Smooth muscle cell (in vitro differentiated cells): ENCODE results near the gene MT2A. TPM values are rescaled to one million over a fixed set of nuclear protein-coding genes. Genes with fewer than 3 reads are reported as not detected.

ENCODE experiments used
- DNase-seq: peaks from one replicate; lab custom pipeline; 2025; ENCODE audit not compliant: unreplicated experiment; lab: John Stamatoyannopoulos, UW
- H2AFZ ChIP-seq: fragments of 200-600 bp; sonication (generic); 2 replicates; pipeline ENCODE4 v1.6.0; 2016; ENCODE audit warnings: antibody characterized with exemption, low read depth, mild to moderate bottlenecking
- H3F3A ChIP-seq: fragments of 200-600 bp; sonication (generic); 2 replicates; pipeline ENCODE4 v1.6.0; 2017; ENCODE audit warnings: antibody characterized with exemption, low read depth
- H3K27ac ChIP-seq: fragments of 200-600 bp; sonication (generic); 2 replicates; pipeline ENCODE4 v1.5.1; 2016; ENCODE audit warnings: low read depth, mild to moderate bottlenecking
- H3K27me3 ChIP-seq: fragments of 200-600 bp; sonication (generic); 2 replicates; pipeline ENCODE4 v1.6.1; 2016; ENCODE audit warnings: low read depth, mild to moderate bottlenecking
- H3K36me3 ChIP-seq: fragments of 200-600 bp; sonication (generic); 2 replicates; pipeline ENCODE4 v1.5.1; 2016; ENCODE audit warnings: low read depth
- H3K4me1 ChIP-seq: fragments of 200-600 bp; sonication (generic); 2 replicates; pipeline ENCODE4 v1.5.1; 2016; ENCODE audit warnings: low read depth
- H3K4me2 ChIP-seq: fragments of 200-600 bp; sonication (generic); 2 replicates; pipeline ENCODE4 v1.6.0; 2016; ENCODE audit warnings: mild to moderate bottlenecking
- H3K4me3 ChIP-seq: fragments of 200-600 bp; sonication (generic); 2 replicates; pipeline ENCODE4 v1.5.1; 2016; ENCODE audit warnings: mild to moderate bottlenecking
- H3K79me2 ChIP-seq: fragments of 200-600 bp; sonication (generic); 2 replicates; pipeline ENCODE4 v1.6.0; 2016; ENCODE audit warnings: low read depth, mild to moderate bottlenecking
- H3K9ac ChIP-seq: fragments of 200-600 bp; sonication (generic); 2 replicates; pipeline ENCODE4 v1.6.0; 2016; ENCODE audit warnings: low read depth
- H3K9me3 ChIP-seq: fragments of 200-600 bp; sonication (generic); replicated peaks from 2 replicates; pipeline ENCODE4 v1.5.1; 2016; ENCODE audit warnings: low read depth
- H4K20me1 ChIP-seq: fragments of 200-600 bp; sonication (generic); 2 replicates; pipeline ENCODE4 v1.6.0; 2016; ENCODE audit warnings: low read depth
- WGBS: methylation state at CpG from one replicate; pipeline ENCODE4 v1.1.7; 2016; ENCODE audit warnings: low lambda C conversion rate; 5-methylcytosine and 5-hydroxymethylcytosine counted together
- polyA plus RNA-seq: library from polyadenylated mRNA; unstranded; fragments of >200 nt; fragmentation: Nextera tagmentation; extraction: Ambion mirVana; gene quantifications from 2 replicates; pipeline ENCODE4 v1.2.1, GENCODE V29; 2016
- total RNA-seq: library from RNA; depleted of rRNA; stranded (reverse); fragments of >200 nt; gene quantifications from 2 replicates; pipeline ENCODE4 v1.2.3, GENCODE V29; 2014
- TF ChIP-seq, protein P1 (sequence below): fragments of 200-600 bp; sonication (generic); IDR thresholded peaks from 2 replicates; pipeline ENCODE4 v1.5.1; 2017; ENCODE audit warnings: borderline replicate concordance, mild to moderate bottlenecking, antibody characterized with exemption; ENCODE audit not compliant: insufficient read depth, poor library complexity, severe bottlenecking

Gene MT2A
- total and polyA plus RNA-seq, 2 experiments from 2014 or later, result 14.8 to 225 TPM

DNA sequence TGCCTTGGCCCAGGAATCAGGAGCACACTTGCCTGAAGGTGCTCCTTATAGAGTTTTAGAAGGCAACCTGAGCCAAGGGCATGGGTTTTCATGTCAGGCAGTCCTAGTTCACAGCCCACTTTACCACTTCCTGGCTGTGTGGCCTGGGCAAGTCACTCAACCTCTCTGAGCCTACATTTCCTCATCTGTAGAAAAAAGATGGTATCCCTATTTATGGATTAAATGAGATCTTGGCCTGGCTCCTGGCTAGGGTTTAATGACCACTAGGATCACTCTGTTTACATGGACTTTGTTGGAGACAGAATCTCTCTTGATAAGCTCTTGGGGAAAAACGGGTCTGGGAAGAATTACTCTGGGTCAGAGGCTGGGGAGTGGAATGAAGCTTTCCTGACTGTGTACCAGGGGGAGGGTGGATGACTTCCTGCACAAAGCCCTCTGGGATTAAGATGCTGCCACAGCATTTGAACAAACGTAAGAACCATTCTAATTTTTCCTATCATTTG is 2.3 kb downstream of the MT2A start:
- H3K4me3 ChIP-seq, result no peak overlapping the region
- H3F3A ChIP-seq, result peaks cover 23% of the 10 kb centered on the region
- DNase-seq, result no peak
- H3K27ac ChIP-seq, result peak overlapping the region; percentile 92
- no peaks in the 10 kb centered on the region for H3K79me2 ChIP-seq
- H3K9me3 ChIP-seq, result no peaks in the 10 kb centered on the region
- H3K4me1 ChIP-seq, result peaks cover 18% of the 10 kb centered on the region
- H3K9ac ChIP-seq, result peak overlapping the region; percentile 50
- no peaks in the 10 kb centered on the region for H3K27me3 ChIP-seq
- no peak overlapping the region for H2AFZ ChIP-seq
- TF ChIP-seq, protein P1, sequence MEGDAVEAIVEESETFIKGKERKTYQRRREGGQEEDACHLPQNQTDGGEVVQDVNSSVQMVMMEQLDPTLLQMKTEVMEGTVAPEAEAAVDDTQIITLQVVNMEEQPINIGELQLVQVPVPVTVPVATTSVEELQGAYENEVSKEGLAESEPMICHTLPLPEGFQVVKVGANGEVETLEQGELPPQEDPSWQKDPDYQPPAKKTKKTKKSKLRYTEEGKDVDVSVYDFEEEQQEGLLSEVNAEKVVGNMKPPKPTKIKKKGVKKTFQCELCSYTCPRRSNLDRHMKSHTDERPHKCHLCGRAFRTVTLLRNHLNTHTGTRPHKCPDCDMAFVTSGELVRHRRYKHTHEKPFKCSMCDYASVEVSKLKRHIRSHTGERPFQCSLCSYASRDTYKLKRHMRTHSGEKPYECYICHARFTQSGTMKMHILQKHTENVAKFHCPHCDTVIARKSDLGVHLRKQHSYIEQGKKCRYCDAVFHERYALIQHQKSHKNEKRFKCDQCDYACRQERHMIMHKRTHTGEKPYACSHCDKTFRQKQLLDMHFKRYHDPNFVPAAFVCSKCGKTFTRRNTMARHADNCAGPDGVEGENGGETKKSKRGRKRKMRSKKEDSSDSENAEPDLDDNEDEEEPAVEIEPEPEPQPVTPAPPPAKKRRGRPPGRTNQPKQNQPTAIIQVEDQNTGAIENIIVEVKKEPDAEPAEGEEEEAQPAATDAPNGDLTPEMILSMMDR, result no peak
- 18% methylated on average over 2 of the region's 2 CpGs for WGBS
- H4K20me1 ChIP-seq, result no peaks in the 10 kb centered on the region
- no peaks in the 10 kb centered on the region for H3K36me3 ChIP-seq
- peak overlapping the region; percentile 88 for H3K4me2 ChIP-seq

DNA sequence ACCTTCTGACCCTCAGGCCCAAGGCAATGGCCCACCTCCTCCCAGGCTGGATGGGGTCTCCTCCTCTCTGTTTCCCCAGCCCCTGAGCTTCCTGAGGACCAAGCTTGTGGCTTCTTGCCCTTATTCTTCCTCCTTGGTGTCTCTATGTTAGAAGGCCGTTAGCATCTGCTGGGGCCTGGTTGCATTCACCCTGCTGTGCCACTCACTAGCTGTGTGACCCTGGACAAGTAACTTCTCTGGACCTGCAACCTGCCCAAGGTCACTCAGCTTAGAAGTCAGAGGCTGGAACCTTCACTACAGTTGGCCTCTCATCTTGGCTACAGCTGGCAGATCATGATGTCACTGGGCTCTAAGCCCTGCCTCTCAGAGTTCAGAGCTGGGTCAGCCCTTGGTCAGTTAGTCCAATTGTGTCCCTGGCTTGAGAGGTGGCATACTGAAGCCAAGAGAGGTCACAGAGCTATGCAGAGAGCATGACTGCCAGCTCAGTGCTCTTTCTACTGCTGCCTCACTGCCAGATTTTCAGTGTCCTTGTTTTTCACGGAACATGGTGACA is 3.0 kb downstream of the MT2A start:
- DNase-seq, result no peak
- Histone ChIP-seq H3K27ac (peak overlapping the region; percentile 92), H3K9ac (no peak overlapping the region), H2AFZ (no peak overlapping the region), H3K9me3 (no peaks in the 10 kb centered on the region), H3K4me3 (no peak overlapping the region), H4K20me1 (no peaks in the 10 kb centered on the region), H3K36me3 (no peaks in the 10 kb centered on the region), H3F3A (peaks cover 23% of the 10 kb centered on the region), H3K4me1 (peaks cover 18% of the 10 kb centered on the region), H3K4me2 (peak overlapping the region; percentile 88), H3K79me2 (no peaks in the 10 kb centered on the region), H3K27me3 (peaks cover 3% of the 10 kb centered on the region)
- 83% methylated on average over 2 of the region's 2 CpGs for WGBS
- TF ChIP-seq, protein P1, result no peak

DNA sequence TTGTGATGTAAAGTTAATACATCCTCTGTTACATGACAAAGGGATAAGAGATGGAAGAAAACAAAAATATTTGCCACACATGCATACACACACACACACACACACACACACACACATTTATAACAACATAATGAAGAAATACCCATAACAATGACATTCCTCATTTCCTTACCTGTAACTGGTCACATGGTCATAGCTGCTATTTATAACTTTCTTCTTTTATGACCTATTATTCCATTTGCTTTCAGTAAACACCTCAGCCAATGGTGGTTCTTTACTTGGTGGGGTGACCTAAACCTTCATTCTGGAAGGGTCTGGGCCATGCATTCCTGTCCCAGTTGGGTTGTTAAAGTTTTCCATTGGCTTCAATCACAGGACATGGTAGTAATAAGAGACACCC is 5.3 kb downstream of the MT2A start:
- Histone ChIP-seq H3K4me3 (no peak overlapping the region), H3K4me1 (peaks cover 15% of the 10 kb centered on the region), H4K20me1 (no peaks in the 10 kb centered on the region), H2AFZ (no peak overlapping the region), H3K4me2 (no peak overlapping the region), H3K36me3 (no peaks in the 10 kb centered on the region), H3K9ac (no peak overlapping the region), H3K27ac (no peak overlapping the region), H3F3A (peaks cover 14% of the 10 kb centered on the region), H3K79me2 (no peaks in the 10 kb centered on the region), H3K9me3 (no peaks in the 10 kb centered on the region), H3K27me3 (peaks cover 26% of the 10 kb centered on the region)
- TF ChIP-seq, protein P1, result no peak
- no peak for DNase-seq

DNA sequence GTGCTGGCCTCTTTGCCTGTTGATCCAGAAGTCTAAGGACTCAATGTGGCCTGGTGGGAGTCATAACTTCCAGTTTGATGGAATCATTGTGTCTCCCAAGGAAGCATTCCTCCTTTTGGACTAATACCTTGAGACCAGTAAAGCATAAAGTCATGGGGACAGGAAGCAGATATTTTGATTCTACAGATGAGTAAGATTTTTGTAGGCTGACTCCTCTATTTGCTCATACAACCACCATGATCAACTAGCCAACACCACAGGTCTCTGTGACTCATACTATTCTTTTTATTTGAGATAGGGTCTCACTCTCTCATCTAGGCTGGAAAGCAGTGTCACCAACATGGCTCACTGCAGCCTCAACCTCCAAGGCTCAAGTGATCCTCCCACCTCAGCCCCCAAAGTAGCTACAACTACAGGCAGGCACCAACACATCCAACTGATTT is 6.2 kb downstream of the MT2A start:
- Histone ChIP-seq H3K4me1 (peaks cover 7% of the 10 kb centered on the region), H3K9me3 (no peaks in the 10 kb centered on the region), H3K9ac (no peak overlapping the region), H3K4me2 (no peak overlapping the region), H3K36me3 (no peaks in the 10 kb centered on the region), H4K20me1 (no peaks in the 10 kb centered on the region), H3K4me3 (no peak overlapping the region), H3F3A (peaks cover 5% of the 10 kb centered on the region), H2AFZ (no peak overlapping the region), H3K79me2 (no peaks in the 10 kb centered on the region), H3K27me3 (peaks cover 35% of the 10 kb centered on the region), H3K27ac (no peak overlapping the region)
- TF ChIP-seq, protein P1, result no peak
- DNase-seq, result no peak
